H1 (cell line): Measurements from ENCODE around the gene IFI27L1. TPM values are rescaled to one million over a fixed set of nuclear protein-coding genes. Genes with fewer than 3 reads are reported as not detected.

Experiments used
- KDM4A ChIP-seq: IDR thresholded peaks from one replicate; pipeline ENCODE4 v1.7.1; 2012; ENCODE audit warnings: low read depth, mild to moderate bottlenecking, moderate library complexity, low read length, inconsistent platforms; ENCODE audit not compliant: severe bottlenecking
- RAD21 ChIP-seq, 2 experiments: IDR thresholded peaks in 1 of 2; conservative IDR thresholded peaks in 1 of 2; 2 replicates each; pipeline ENCODE4 v1.6.1; 2011; ENCODE audit warnings: low read depth in 2 of 2, low read length in 2 of 2, improper control_type of control experiment in 1 of 2, inconsistent platforms in 1 of 2, mild to moderate bottlenecking in 1 of 2, moderate library complexity in 1 of 2
- ZNF274 ChIP-seq: IDR thresholded peaks from 2 replicates; pipeline ENCODE4 v1.7.0; 2012; ENCODE audit warnings: low read length, borderline replicate concordance; ENCODE audit errors: extremely low read depth
- polyA plus RNA-seq, 7 experiments: library from polyadenylated mRNA; depleted of rRNA in 3 of 7; stranded (reverse) in 5 of 7; unstranded in 2 of 7; fragments of >200 nt in 5 of 7; fragments of 200-250 nt in 2 of 7; gene quantifications; 1 replicate in 5 of 7; 2 replicates in 1 of 7; 4 replicates in 1 of 7; pipeline versions ENCODE4 v1.2.1 to v1.2.3, GENCODE V29; 2011 to 2013; ENCODE audit warnings: missing spikeins in 2 of 7, mixed read lengths in 2 of 7
- total RNA-seq: library from RNA; stranded (reverse); fragmentation: NEBNext Ultra II Directional; extraction: Animal tissue kit (Norgen Biotek cat#: 25700); gene quantifications from 2 replicates; pipeline ENCODE4 v1.2.1, GENCODE V29; 2021

Gene IFI27L1
- total and polyA plus RNA-seq, 2 of the 8 experiments (the other 6 are each of a cell fraction or from before 2014, with no cell fraction given): 21.2 to 30.5 TPM

DNA sequence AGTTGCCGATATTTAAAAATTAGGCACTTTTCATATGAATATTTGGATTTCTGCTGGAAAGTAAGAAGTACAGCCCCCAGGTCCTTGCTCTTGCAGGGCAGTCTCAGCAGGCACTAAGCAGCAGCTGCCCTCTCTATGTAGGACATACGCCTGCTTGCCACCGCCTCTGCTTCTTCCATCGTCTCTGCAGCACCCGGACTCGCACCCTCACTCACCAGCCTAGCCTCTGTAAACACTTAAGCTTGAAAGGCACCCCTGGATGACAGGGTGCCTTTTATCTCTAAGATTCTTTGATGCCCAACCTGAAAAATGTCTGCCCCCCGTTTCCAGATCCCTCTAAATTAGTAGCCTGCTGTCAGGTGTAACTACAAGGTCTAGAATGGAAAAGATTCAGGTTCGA lies 36.0 kb upstream of the IFI27L1 start (continued):
- no peak for TF ChIP-seq RAD21 (IDR thresholded peaks at IDR 0.05 in 1 of 2, conservative IDR thresholded peaks at IDR 0.05 in 1 of 2; ENCODE audit: low read depth in 2 of 2, low read length in 2 of 2)
- TF ChIP-seq ZNF274: no peak
- TF ChIP-seq KDM4A: no peak
